ENCODE measurements around the gene MAP3K5. TPM values are rescaled to one million over a fixed set of nuclear protein-coding genes. Genes with fewer than 3 reads are reported as not detected.

Gene MAP3K5
- total and polyA plus RNA-seq, 4 donors = 7.5 to 28.3 (median 22.8) TPM

DNA sequence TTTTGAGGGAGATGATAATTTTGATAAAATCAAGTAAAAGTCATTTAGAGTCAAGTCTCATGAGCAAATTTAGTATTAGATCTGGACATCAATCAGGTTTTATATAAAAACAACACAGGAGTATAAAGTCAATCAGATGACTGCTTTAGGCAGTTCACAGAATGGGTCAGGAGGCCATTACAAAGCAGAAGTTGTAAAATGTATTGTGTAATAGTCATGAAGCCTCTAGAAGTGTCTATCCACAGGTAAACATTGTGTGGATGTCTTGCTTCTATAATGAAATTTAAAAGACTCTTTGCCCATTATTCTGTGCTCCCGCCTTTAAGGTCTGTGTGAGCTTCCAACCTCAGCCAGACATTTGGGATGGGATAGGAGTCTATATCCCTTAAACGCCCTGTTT is 270.9 kb downstream of the MAP3K5 start:
- no peak overlapping the region for H3K4me3 ChIP-seq
- TF ChIP-seq, protein P1, sequence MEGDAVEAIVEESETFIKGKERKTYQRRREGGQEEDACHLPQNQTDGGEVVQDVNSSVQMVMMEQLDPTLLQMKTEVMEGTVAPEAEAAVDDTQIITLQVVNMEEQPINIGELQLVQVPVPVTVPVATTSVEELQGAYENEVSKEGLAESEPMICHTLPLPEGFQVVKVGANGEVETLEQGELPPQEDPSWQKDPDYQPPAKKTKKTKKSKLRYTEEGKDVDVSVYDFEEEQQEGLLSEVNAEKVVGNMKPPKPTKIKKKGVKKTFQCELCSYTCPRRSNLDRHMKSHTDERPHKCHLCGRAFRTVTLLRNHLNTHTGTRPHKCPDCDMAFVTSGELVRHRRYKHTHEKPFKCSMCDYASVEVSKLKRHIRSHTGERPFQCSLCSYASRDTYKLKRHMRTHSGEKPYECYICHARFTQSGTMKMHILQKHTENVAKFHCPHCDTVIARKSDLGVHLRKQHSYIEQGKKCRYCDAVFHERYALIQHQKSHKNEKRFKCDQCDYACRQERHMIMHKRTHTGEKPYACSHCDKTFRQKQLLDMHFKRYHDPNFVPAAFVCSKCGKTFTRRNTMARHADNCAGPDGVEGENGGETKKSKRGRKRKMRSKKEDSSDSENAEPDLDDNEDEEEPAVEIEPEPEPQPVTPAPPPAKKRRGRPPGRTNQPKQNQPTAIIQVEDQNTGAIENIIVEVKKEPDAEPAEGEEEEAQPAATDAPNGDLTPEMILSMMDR (IDR thresholded peaks at IDR 0.05; ENCODE audit: control extremely low read depth, extremely low read depth) = no peak
- no peak overlapping the region for H3K9ac ChIP-seq (ENCODE audit: insufficient read depth in 1 of 2, low read length in 2 of 2)
- peaks cover 0 to 1% (median 0%) of the 10 kb centered on the region in 4 donors for H3K9me3 ChIP-seq (ENCODE audit: control insufficient read depth in 4 of 4, insufficient read depth in 3 of 4, low read length in 3 of 4)
- ATAC-seq (ENCODE audit: insufficient read depth, low FRiP score) (no peak), DNase-seq (no peak)
- no peaks in the 10 kb centered on the region for H3K36me3 ChIP-seq (ENCODE audit: control insufficient read depth in 4 of 4, insufficient read depth in 4 of 4, low read length in 4 of 4)
- H3K27me3 ChIP-seq (ENCODE audit: control insufficient read depth in 3 of 3, insufficient read depth in 3 of 3, low read length in 2 of 3) = no peaks in the 10 kb centered on the region
- 81 to 90% methylated on average over 2 of the region's 2 CpGs for WGBS, 2 donors
- no peak overlapping the region for H3K27ac ChIP-seq (ENCODE audit: low read depth in 1 of 2, low read length in 1 of 2)
- H3K4me1 ChIP-seq (ENCODE audit: control insufficient read depth in 5 of 5, insufficient read depth in 5 of 5, low read length in 5 of 5) = peaks cover 0 to 5% (median 0%) of the 10 kb centered on the region in 5 donors

GRCh38 chr6:136520517-136520916 is 271.8 kb downstream of the MAP3K5 start:
- H3K9ac ChIP-seq (ENCODE audit: insufficient read depth in 1 of 2, low read length in 2 of 2) = no peak overlapping the region
- DNase-seq (no peak), ATAC-seq (ENCODE audit: insufficient read depth, low FRiP score) (no peak)
- H3K27ac ChIP-seq (ENCODE audit: low read depth in 1 of 2, low read length in 1 of 2) = no peak overlapping the region
- H3K4me3 ChIP-seq = no peak overlapping the region
- no peaks in the 10 kb centered on the region for H3K27me3 ChIP-seq (ENCODE audit: control insufficient read depth in 3 of 3, insufficient read depth in 3 of 3, low read length in 2 of 3)
- no peaks in the 10 kb centered on the region for H3K36me3 ChIP-seq (ENCODE audit: control insufficient read depth in 4 of 4, insufficient read depth in 4 of 4, low read length in 4 of 4)
- H3K4me1 ChIP-seq (ENCODE audit: control insufficient read depth in 5 of 5, insufficient read depth in 5 of 5, low read length in 5 of 5) = peaks cover 0 to 5% (median 0%) of the 10 kb centered on the region in 5 donors
- WGBS, 2 donors = 91 to 95% methylated on average over 3 of the region's 3 CpGs
- H3K9me3 ChIP-seq (ENCODE audit: control insufficient read depth in 4 of 4, insufficient read depth in 3 of 4, low read length in 3 of 4) = no peaks in the 10 kb centered on the region
- TF ChIP-seq, protein P1 (IDR thresholded peaks at IDR 0.05; ENCODE audit: control extremely low read depth, extremely low read depth) = no peak

- DNase-seq (no peak), ATAC-seq (ENCODE audit: insufficient read depth, low FRiP score) (no peak)
- 73 to 84% methylated on average over 3 of the region's 3 CpGs for WGBS, 2 donors
- Histone ChIP-seq H3K4me1 (ENCODE audit: control insufficient read depth in 5 of 5, insufficient read depth in 5 of 5, low read length in 5 of 5) (peaks cover 0 to 5% (median 0%) of the 10 kb centered on the region in 5 donors), H3K4me3 (no peak overlapping the region), H3K9me3 (ENCODE audit: control insufficient read depth in 4 of 4, insufficient read depth in 3 of 4, low read length in 3 of 4) (no peaks in the 10 kb centered on the region), H3K36me3 (ENCODE audit: control insufficient read depth in 4 of 4, insufficient read depth in 4 of 4, low read length in 4 of 4) (no peaks in the 10 kb centered on the region), H3K9ac (ENCODE audit: insufficient read depth in 1 of 2, low read length in 2 of 2) (no peak overlapping the region), H3K27me3 (ENCODE audit: control insufficient read depth in 3 of 3, insufficient read depth in 3 of 3, low read length in 2 of 3) (no peaks in the 10 kb centered on the region), H3K27ac (ENCODE audit: low read depth in 1 of 2, low read length in 1 of 2) (no peak overlapping the region)
- TF ChIP-seq, protein P1 (IDR thresholded peaks at IDR 0.05; ENCODE audit: control extremely low read depth, extremely low read depth) = no peak
Measured at GRCh38 chr6:136517582-136517981, 274.7 kb downstream of the MAP3K5 start.

- Histone ChIP-seq H3K36me3 (ENCODE audit: control insufficient read depth in 4 of 4, insufficient read depth in 4 of 4, low read length in 4 of 4) (no peaks in the 10 kb centered on the region), H3K4me3 (no peak overlapping the region), H3K27me3 (ENCODE audit: control insufficient read depth in 3 of 3, insufficient read depth in 3 of 3, low read length in 2 of 3) (no peaks in the 10 kb centered on the region), H3K9ac (ENCODE audit: insufficient read depth in 1 of 2, low read length in 2 of 2) (no peak overlapping the region), H3K4me1 (ENCODE audit: control insufficient read depth in 5 of 5, insufficient read depth in 5 of 5, low read length in 5 of 5) (peaks cover 0 to 5% (median 0%) of the 10 kb centered on the region in 5 donors), H3K27ac (ENCODE audit: low read depth in 1 of 2, low read length in 1 of 2) (no peak overlapping the region), H3K9me3 (ENCODE audit: control insufficient read depth in 4 of 4, insufficient read depth in 3 of 4, low read length in 3 of 4) (no peaks in the 10 kb centered on the region)
- no peak for ATAC-seq (ENCODE audit: insufficient read depth, low FRiP score)
- DNase-seq = no peak
- TF ChIP-seq, protein P1 (IDR thresholded peaks at IDR 0.05; ENCODE audit: control extremely low read depth, extremely low read depth) = no peak
Measured at GRCh38 chr6:136517002-136517401, 275.3 kb downstream of the MAP3K5 start.

Measured in lung (tissue), 12 donors.